GM12878 (cell line): ENCODE data around the gene RPS2. TPM values are rescaled to one million over a fixed set of nuclear protein-coding genes. Genes with fewer than 3 reads are reported as not detected.

Experiments
- GABPA ChIP-seq: IDR thresholded peaks from 2 replicates; pipeline ENCODE4 v1.6.1; 2014; ENCODE audit warnings: antibody characterized with exemption, low read depth, mild to moderate bottlenecking, inconsistent platforms
- GATAD2B ChIP-seq: fragments of 450-650 bp; conservative IDR thresholded peaks from 2 replicates; pipeline ENCODE4 v1.6.1; 2017; ENCODE audit warnings: low read depth, mild to moderate bottlenecking, moderate library complexity
- HCFC1 ChIP-seq: fragments of 150-350 bp; IDR thresholded peaks from 2 replicates; pipeline ENCODE4 v1.6.1; 2014; ENCODE audit warnings: low read length
- IRF3 ChIP-seq: fragments of 450-650 bp; IDR thresholded peaks from 2 replicates; pipeline ENCODE4 v1.6.1; 2014; ENCODE audit warnings: mild to moderate bottlenecking
- KLF5 ChIP-seq: fragments of 450-650 bp; IDR thresholded peaks from 2 replicates; pipeline ENCODE4 v1.6.1; 2014; ENCODE audit warnings: mild to moderate bottlenecking; ENCODE audit not compliant: partially characterized antibody
- MEF2B ChIP-seq: fragments of 450-650 bp; IDR thresholded peaks from 2 replicates; pipeline ENCODE4 v1.6.1; 2018; ENCODE audit warnings: mild to moderate bottlenecking, moderate library complexity; ENCODE audit not compliant: partially characterized antibody, poor library complexity, severe bottlenecking
- PML ChIP-seq: IDR thresholded peaks from 2 replicates; pipeline ENCODE4 v1.6.1; 2012; ENCODE audit warnings: low read length, inconsistent platforms
- POLR2AphosphoS2 ChIP-seq: IDR thresholded peaks from 2 replicates; pipeline ENCODE4 v1.6.1; 2011; ENCODE audit warnings: low read depth, mild to moderate bottlenecking, low read length, improper control_type of control experiment, moderate library complexity
- POU2F2 ChIP-seq: IDR thresholded peaks from 3 replicates; pipeline ENCODE4 v1.6.1; 2011; ENCODE audit warnings: low read depth, mild to moderate bottlenecking, low read length, borderline replicate concordance
- RB1 ChIP-seq: fragments of 450-650 bp; formaldehyde crosslinking; IDR thresholded peaks from 2 replicates; pipeline ENCODE4 v1.6.1; 2017; ENCODE audit warnings: mild to moderate bottlenecking, borderline replicate concordance
- RUNX3 ChIP-seq: IDR thresholded peaks from 2 replicates; pipeline ENCODE4 v1.6.1; 2012; ENCODE audit warnings: low read length, inconsistent platforms
- SIX5 ChIP-seq: IDR thresholded peaks from 2 replicates; pipeline ENCODE4 v1.6.1; 2011; ENCODE audit warnings: mild to moderate bottlenecking, low read depth, low read length, moderate library complexity; ENCODE audit not compliant: severe bottlenecking
- SMAD1 ChIP-seq: fragments of 450-650 bp; IDR thresholded peaks from 2 replicates; pipeline ENCODE4 v1.6.1; 2018; ENCODE audit warnings: mild to moderate bottlenecking, low read depth; ENCODE audit not compliant: partially characterized antibody
- ZSCAN29 ChIP-seq: fragments of 450-650 bp; IDR thresholded peaks from 2 replicates; pipeline ENCODE4 v1.6.1; 2017; ENCODE audit warnings: mild to moderate bottlenecking, moderate library complexity
- polyA plus RNA-seq, 11 experiments: library from polyadenylated mRNA; depleted of rRNA in 4 of 11; unstranded in 6 of 11; stranded (reverse) in 5 of 11; fragments of >200 nt; fragmentation: Nextera tagmentation in 4 of 11; fragmentation: Illumina TruSeq in 1 of 11; extraction: Ambion mirVana in 4 of 11; extraction: Trizol in 1 of 11; gene quantifications; 1 replicate in 1 of 11; 2 replicates in 10 of 11; pipeline versions ENCODE4 v1.2.1 to v1.2.3, GENCODE V29; 2011 to 2016; ENCODE audit warnings: inconsistent platforms in 2 of 11, missing spikeins in 2 of 11, low read depth in 1 of 11
- total RNA-seq, 4 experiments: library from RNA; depleted of rRNA in 3 of 4; stranded (reverse); fragments of >200 nt in 3 of 4; fragmentation: Illumina TruSeq in 1 of 4; extraction: Trizol in 1 of 4; gene quantifications; 2 replicates each; pipeline versions ENCODE4 v1.2.1 to v1.2.3, GENCODE V29; 2013 to 2021
- TF ChIP-seq, protein P1 (sequence below): fragments of 450-650 bp; conservative IDR thresholded peaks from 2 replicates; pipeline ENCODE4 v1.6.1; 2017; ENCODE audit warnings: mild to moderate bottlenecking, moderate library complexity
- TF ChIP-seq, protein P2 (sequence below): IDR thresholded peaks from 2 replicates; pipeline ENCODE4 v1.6.1; 2011; ENCODE audit warnings: borderline replicate concordance, low read depth, mild to moderate bottlenecking, moderate library complexity, low read length; ENCODE audit not compliant: insufficient read depth, poor library complexity, severe bottlenecking
- TF ChIP-seq, protein P3 (sequence below): fragments of 450-650 bp; IDR thresholded peaks from 2 replicates; pipeline ENCODE4 v1.6.1; 2016; ENCODE audit warnings: mild to moderate bottlenecking
- TF ChIP-seq, protein P4 (sequence below): IDR thresholded peaks from 2 replicates; pipeline ENCODE4 v1.6.1; 2012; ENCODE audit warnings: low read length, inconsistent platforms
- TF ChIP-seq, protein P5 (sequence below): fragments of 450-650 bp; IDR thresholded peaks from 2 replicates; pipeline ENCODE4 v1.6.1; 2016; ENCODE audit warnings: mild to moderate bottlenecking

RPS2 gene
- total and polyA plus RNA-seq, 10 of the 15 experiments (the other 5 are each of a cell fraction or from before 2014, with no cell fraction given), result 1,295 to 7,121 (median 3,933) TPM

GRCh38 chr16:1964506-1965395, at the start of gene RPS2 (continued):
- TF ChIP-seq, protein P1, sequence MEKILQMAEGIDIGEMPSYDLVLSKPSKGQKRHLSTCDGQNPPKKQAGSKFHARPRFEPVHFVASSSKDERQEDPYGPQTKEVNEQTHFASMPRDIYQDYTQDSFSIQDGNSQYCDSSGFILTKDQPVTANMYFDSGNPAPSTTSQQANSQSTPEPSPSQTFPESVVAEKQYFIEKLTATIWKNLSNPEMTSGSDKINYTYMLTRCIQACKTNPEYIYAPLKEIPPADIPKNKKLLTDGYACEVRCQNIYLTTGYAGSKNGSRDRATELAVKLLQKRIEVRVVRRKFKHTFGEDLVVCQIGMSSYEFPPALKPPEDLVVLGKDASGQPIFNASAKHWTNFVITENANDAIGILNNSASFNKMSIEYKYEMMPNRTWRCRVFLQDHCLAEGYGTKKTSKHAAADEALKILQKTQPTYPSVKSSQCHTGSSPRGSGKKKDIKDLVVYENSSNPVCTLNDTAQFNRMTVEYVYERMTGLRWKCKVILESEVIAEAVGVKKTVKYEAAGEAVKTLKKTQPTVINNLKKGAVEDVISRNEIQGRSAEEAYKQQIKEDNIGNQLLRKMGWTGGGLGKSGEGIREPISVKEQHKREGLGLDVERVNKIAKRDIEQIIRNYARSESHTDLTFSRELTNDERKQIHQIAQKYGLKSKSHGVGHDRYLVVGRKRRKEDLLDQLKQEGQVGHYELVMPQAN, result peak; percentile 89
- TF ChIP-seq RB1, result peak; percentile 92; the same call in 1 of the 2 replicates
- TF ChIP-seq PML, result peak; percentile 100
- peak; percentile 51; the same call in 1 of the 2 replicates for TF ChIP-seq ZSCAN29
- TF ChIP-seq MEF2B, result no peak
- TF ChIP-seq, protein P2, sequence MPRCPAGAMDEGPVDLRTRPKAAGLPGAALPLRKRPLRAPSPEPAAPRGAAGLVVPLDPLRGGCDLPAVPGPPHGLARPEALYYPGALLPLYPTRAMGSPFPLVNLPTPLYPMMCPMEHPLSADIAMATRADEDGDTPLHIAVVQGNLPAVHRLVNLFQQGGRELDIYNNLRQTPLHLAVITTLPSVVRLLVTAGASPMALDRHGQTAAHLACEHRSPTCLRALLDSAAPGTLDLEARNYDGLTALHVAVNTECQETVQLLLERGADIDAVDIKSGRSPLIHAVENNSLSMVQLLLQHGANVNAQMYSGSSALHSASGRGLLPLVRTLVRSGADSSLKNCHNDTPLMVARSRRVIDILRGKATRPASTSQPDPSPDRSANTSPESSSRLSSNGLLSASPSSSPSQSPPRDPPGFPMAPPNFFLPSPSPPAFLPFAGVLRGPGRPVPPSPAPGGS, result peak; percentile 80
- TF ChIP-seq POU2F2, result peak; percentile 99
- peak; percentile 92 for TF ChIP-seq KLF5
- peak; percentile 26 for TF ChIP-seq SIX5
- TF ChIP-seq SMAD1, result peak; percentile 91
- TF ChIP-seq, protein P3, sequence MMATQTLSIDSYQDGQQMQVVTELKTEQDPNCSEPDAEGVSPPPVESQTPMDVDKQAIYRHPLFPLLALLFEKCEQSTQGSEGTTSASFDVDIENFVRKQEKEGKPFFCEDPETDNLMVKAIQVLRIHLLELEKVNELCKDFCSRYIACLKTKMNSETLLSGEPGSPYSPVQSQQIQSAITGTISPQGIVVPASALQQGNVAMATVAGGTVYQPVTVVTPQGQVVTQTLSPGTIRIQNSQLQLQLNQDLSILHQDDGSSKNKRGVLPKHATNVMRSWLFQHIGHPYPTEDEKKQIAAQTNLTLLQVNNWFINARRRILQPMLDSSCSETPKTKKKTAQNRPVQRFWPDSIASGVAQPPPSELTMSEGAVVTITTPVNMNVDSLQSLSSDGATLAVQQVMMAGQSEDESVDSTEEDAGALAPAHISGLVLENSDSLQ, result peak; percentile 63
- peak; percentile 30 for TF ChIP-seq RUNX3
- TF ChIP-seq, protein P4, sequence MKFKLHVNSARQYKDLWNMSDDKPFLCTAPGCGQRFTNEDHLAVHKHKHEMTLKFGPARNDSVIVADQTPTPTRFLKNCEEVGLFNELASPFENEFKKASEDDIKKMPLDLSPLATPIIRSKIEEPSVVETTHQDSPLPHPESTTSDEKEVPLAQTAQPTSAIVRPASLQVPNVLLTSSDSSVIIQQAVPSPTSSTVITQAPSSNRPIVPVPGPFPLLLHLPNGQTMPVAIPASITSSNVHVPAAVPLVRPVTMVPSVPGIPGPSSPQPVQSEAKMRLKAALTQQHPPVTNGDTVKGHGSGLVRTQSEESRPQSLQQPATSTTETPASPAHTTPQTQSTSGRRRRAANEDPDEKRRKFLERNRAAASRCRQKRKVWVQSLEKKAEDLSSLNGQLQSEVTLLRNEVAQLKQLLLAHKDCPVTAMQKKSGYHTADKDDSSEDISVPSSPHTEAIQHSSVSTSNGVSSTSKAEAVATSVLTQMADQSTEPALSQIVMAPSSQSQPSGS, result peak; percentile 55; the same call in 1 of the 2 replicates
- peak; percentile 74 for TF ChIP-seq GATAD2B
- peak; percentile 99 for TF ChIP-seq POLR2AphosphoS2
- TF ChIP-seq HCFC1, result peak; percentile 73
- TF ChIP-seq, protein P5, sequence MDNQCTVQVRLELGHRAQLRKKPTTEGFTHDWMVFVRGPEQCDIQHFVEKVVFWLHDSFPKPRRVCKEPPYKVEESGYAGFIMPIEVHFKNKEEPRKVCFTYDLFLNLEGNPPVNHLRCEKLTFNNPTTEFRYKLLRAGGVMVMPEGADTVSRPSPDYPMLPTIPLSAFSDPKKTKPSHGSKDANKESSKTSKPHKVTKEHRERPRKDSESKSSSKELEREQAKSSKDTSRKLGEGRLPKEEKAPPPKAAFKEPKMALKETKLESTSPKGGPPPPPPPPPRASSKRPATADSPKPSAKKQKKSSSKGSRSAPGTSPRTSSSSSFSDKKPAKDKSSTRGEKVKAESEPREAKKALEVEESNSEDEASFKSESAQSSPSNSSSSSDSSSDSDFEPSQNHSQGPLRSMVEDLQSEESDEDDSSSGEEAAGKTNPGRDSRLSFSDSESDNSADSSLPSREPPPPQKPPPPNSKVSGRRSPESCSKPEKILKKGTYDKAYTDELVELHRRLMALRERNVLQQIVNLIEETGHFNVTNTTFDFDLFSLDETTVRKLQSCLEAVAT, result peak; percentile 72
- peak; percentile 68 for TF ChIP-seq IRF3
- TF ChIP-seq GABPA, result 0 out of 2 replicates have a peak, but pooled peaks have one; percentile 48
